NCI-H1436 (cell line): ENCODE data around the gene PUM1.

ENCODE experiments used
- DNase-seq: peaks from one replicate; lab custom pipeline; 2025; lab: John Stamatoyannopoulos, UW

PUM1 gene

DNA sequence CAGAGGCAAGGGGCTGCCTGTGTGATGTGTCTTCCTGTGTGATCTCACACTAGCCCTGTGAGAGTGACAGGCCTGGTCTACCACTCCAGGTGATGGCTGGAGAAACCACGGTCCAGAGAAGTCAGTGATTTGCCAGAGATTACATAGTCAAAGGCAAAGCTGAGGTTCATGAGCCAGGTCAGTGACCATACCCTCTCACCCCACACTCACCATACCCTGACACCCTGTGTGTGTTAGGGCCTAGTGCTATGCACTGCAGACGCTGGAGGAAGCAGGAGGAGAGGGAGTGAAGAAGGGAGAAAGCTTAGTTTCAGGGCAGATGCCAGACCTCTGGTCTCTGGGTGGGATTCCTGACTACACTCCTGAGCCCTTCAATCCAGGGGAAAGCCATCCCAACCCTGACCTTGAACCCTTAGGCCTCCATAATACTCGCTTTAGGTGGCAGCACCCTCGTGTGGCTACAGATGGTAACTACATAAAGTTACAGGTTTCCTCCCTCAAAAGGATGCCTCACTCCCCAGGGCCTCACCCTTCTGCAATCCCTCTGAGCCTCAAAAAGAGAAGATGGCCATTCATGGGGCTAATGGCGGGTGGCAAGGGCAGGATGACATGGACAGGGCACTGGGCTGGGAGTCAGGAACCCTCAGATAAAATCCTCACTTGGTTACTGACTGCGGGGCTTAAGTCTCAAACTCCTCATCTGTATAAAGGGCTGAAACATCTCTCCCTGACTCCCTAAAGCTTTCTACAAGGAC lies 136.2 kb downstream of the PUM1 start:
- DNase-seq: peak; percentile 25

DNA sequence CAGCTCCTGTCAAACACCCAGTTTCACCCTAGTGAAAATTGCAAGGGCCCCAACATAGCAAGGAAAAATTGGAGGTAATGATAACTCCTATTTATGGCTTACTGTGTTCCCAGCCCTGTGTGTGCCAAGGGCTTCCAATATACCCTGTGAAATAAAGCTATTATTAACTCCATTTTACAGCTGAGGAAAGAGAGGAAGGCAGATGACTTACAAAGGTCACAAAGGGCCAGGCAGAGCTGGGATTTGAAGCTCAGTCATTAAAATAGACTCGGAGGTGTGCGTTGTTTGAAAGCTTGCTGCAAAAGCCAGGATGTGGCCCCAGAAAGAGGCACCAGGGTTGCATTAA lies 136.8 kb downstream of the PUM1 start:
- DNase-seq: no peak

GRCh38 chr1:30928171-30928570 lies 137.3 kb downstream of the PUM1 start:
- no peak for DNase-seq

DNA sequence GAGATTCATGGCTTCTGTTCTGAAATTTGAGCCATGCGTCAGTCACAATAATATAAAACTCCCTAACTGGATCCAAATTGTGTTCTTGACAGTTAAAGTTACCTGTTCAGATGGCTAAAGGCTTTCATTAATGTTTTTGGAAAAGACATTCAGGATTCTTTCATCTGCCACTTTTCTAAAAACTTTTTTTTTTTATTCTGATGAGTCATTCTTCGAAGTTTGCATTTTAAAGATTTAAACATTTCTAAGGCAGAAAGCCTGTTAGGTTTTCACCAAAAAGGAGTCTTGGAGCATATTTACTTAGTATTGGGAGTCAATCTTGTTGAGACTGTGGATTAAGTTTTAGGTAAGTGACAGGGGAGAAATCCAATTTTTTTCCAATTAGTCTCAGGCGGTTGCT lies 138.1 kb downstream of the PUM1 start:
- DNase-seq: no peak

GRCh38 chr1:30923597-30923996 lies 141.9 kb downstream of the PUM1 start:
- no peak for DNase-seq

GRCh38 chr1:30920827-30921226 lies 144.7 kb downstream of the PUM1 start:
- no peak for DNase-seq

DNA sequence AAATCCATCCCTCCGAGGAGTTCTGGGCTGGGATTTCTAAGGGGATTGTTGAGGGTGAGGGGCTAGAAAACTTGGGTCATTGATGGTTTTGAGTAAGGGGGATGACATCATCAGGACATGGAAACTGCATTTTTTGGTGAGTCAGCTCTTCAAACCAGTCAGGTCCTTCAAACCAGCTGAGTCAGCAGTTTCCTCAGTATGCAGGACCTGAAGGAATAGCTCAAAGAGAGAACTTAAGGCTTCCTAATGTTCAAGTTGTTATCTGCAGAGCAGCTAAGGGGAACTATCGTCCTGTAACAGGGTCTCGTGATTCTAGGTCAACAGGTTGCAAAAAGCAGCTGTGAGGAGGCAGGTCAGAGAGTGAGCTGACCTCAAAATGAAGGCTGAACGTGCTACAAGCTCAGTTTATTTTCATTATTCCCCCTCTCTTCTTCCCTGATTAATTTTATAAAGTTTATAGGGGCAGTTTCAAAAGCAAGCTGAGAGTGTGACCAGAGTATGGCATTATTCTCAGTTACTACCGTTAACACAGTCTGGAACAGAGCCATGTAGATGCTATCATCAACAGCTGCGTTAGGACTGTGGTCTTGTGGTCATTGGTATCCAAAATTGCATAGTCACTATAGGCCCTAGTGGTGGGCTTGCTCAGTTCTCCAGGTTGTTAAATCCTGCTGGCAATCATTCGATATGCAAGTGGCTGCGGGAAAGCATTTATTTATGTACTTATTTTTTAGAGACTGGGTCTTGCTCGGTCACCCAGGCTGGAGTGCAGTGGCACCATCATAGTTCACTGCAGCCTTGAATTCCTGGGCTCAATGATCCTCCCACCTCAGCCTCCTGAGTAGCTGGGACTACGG lies 146.3 kb downstream of the PUM1 start:
- no peak for DNase-seq

- no peak for DNase-seq
Observed at GRCh38 chr1:30916296-30916695, 149.2 kb downstream of the PUM1 start.

- no peak for DNase-seq
Observed at GRCh38 chr1:30915491-30916230, 149.9 kb downstream of the PUM1 start.

DNA sequence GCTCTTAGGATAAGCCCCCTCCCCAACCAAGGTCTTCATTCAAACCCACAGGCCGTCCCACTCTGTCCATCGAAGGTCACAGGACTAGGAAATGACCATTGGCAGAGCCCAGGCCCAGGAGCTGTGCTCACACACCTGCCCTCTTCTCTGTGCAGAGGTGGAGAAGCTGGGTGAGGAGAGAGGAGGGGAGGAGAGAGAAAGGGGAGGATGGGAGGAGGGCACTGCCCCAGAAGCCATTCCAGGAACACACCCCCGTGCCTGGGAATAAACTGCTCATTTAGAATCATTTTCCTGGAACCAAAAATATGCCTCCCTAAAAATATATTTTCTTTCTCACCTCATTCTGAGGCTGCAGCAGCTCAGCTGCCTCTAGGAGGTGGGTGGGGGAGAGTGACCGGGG lies 150.6 kb downstream of the PUM1 start:
- DNase-seq: no peak

DNA sequence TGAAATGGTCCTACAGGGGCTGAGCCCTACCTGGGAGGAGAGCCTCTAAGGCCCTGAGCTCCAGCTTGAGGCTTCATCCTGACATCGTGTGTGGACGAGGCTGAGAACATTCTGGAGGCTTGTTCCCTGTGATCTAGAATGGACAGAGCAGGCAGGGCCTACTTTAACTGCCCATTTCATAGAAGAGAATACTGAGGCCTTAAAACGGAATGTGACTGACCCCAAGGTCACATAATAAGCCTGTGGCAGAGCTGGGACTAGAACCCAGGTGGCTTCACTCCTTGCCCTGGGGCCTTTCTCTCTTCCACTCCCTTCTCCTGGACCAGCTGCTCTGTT lies 151.0 kb downstream of the PUM1 start:
- DNase-seq: no peak

- DNase-seq: no peak
Observed at GRCh38 chr1:30912913-30913652, 152.4 kb downstream of the PUM1 start.

DNA sequence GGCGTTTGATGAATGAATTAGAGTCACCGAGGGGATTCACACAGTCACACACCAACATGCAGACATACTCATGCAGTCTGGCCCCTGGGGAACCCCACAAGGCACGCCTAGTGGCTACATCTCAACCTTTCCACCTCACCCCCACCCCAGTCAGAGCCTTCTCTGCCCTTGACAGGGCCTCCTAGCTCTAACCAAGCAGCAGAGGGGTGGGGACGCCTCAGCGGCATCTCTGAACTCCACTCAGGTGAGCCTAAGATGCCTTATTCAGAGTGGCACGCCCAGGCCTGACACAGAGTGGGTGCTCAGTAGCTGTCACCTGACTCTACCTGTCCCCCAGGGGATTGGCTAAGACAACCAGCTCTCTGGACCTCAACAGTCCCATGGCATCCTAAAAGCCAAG lies 153.3 kb downstream of the PUM1 start:
- DNase-seq: no peak

GRCh38 chr1:30911059-30911954 lies 154.2 kb downstream of the PUM1 start:
- DNase-seq: peak; percentile 79

GRCh38 chr1:30909365-30910068 lies 156.0 kb downstream of the PUM1 start:
- no peak for DNase-seq

- DNase-seq: no peak
Observed at GRCh38 chr1:30908696-30909364, 156.7 kb downstream of the PUM1 start, which contains the start of gene SDC3. Gene SDC3, minus strand, starts transcription at chr1:30908758. Its CDS starts 172 bp downstream, at chr1:30908586.

- DNase-seq: no peak
Observed at GRCh38 chr1:30908316-30908695, 157.2 kb downstream of the PUM1 start.

GRCh38 chr1:30907481-30908315 lies 157.8 kb downstream of the PUM1 start:
- DNase-seq: no peak
